ENCODE results near the gene HRC.

GRCh38 chr19:49165865-49166301, 10.7 kb upstream of the HRC start:
- no peak for TF ChIP-seq ZNF274 (IDR thresholded peaks at IDR 0.05; ENCODE audit: low read depth, low read length)
- TF ChIP-seq YY1 (IDR thresholded peaks at IDR 0.05; ENCODE audit: insufficient read depth, insufficient read length) = no peak
